ENCODE measurements around the gene CPS1. TPM values are rescaled to one million over a fixed set of nuclear protein-coding genes. Genes with fewer than 3 reads are reported as not detected.

CPS1 gene
- total and polyA plus RNA-seq, 2 of the 8 experiments (the other 6 are each of a cell fraction or from before 2014, with no cell fraction given): 7.9 to 15.7 TPM

- Histone ChIP-seq H2BK15ac (ENCODE audit: low read length) (no peak overlapping the region), H4K91ac (replicated peaks; ENCODE audit: insufficient read length, low read length) (no peak overlapping the region), H2BK120ac (replicated peaks; ENCODE audit: low read depth, low read length) (no peak overlapping the region), H2BK20ac (ENCODE audit: low read length) (no peak overlapping the region), H3K4me3 (ENCODE audit: extremely low read depth in 1 of 4, insufficient read depth in 2 of 4, low read depth in 3 of 4, low read length in 4 of 4) (no peak overlapping the region), H3K23me2 (ENCODE audit: low read depth, low read length) (no peaks in the 10 kb centered on the region), H4K20me1 (replicated peaks in 1 of 2; ENCODE audit: control insufficient read depth in 1 of 2, insufficient read depth in 2 of 2, low read length in 2 of 2) (no peaks in the 10 kb centered on the region), H3K27me3 (replicated peaks in 1 of 4; ENCODE audit: control insufficient read depth in 3 of 4, extremely low read depth in 1 of 4, insufficient read depth in 3 of 4, low read length in 3 of 4) (peaks cover 0 to 1% (median 0%) of the 10 kb centered on the region in 4 experiments; a peak in 1 of 7 replicates), H3K14ac (ENCODE audit: insufficient read length) (no peak overlapping the region), H3K79me1 (ENCODE audit: low read depth, low read length) (no peaks in the 10 kb centered on the region), H3K56ac (replicated peaks; ENCODE audit: insufficient read length, low read depth, low read length) (no peak overlapping the region), H3K79me2 (ENCODE audit: control insufficient read depth in 1 of 2, insufficient read depth in 2 of 2, low read length in 2 of 2) (no peaks in the 10 kb centered on the region), H2AK5ac (ENCODE audit: low read depth, low read length) (no peak overlapping the region), H3K27ac (ENCODE audit: low read depth, low read length) (no peak overlapping the region), H4K8ac (ENCODE audit: extremely low read depth, insufficient read depth, low read length) (no peak overlapping the region), H3K36me3 (ENCODE audit: control insufficient read depth in 2 of 4, insufficient read depth in 4 of 4, low read length in 3 of 4) (no peaks in the 10 kb centered on the region), H3K4ac (replicated peaks; ENCODE audit: insufficient read length, low read depth, low read length) (no peak overlapping the region), H3K4me2 (ENCODE audit: insufficient read depth in 1 of 2, low read depth in 2 of 2, low read length in 2 of 2) (no peak overlapping the region), H3K9me3 (ENCODE audit: insufficient read depth in 2 of 2, low read depth in 1 of 2, low read length in 1 of 2) (no peaks in the 10 kb centered on the region), H4K5ac (ENCODE audit: insufficient read length, low read depth, low read length) (no peak overlapping the region), H3K9ac (replicated peaks in 1 of 4; ENCODE audit: extremely low read depth in 1 of 4, low read depth in 3 of 4, low read length in 3 of 4) (no peak overlapping the region), H3K23ac (ENCODE audit: insufficient read length) (no peak overlapping the region), H2BK12ac (ENCODE audit: low read depth, low read length) (no peak overlapping the region), H2BK5ac (ENCODE audit: low read depth, low read length) (no peak overlapping the region), H3K18ac (ENCODE audit: extremely low read depth, low read length) (no peak overlapping the region), H2AFZ (ENCODE audit: low read length) (no peak overlapping the region), H3K4me1 (replicated peaks in 1 of 4; ENCODE audit: control insufficient read depth in 3 of 4, insufficient read depth in 4 of 4, low read length in 3 of 4) (no peaks in the 10 kb centered on the region)
- TF ChIP-seq POLR2AphosphoS5 (IDR thresholded peaks at IDR 0.05; ENCODE audit: low read depth, low read length): no peak
- TF ChIP-seq CHD2 (IDR thresholded peaks at IDR 0.05; ENCODE audit: low read length): no peak
- ChIA-PET POLR2A (ENCODE audit: partially characterized antibody) (no interaction called here), CTCF (ENCODE audit: partially characterized antibody) (interaction anchor here (0.6 to 2.3 kb wide), 2 partner anchors 25 to 277 kb away, joined by 3 to 9 read pairs; no protein-coding TSS in a partner anchor)
- DNase-seq (ENCODE audit: low read depth in 1 of 2, low spot score in 2 of 2) (no peak), FAIRE-seq (no peak)
- 81 to 100% methylated on average over 2 to 4 of the region's 4 CpGs for whole genome bisulfite sequencing, 2 experiments (ENCODE audit: extremely low coverage in 1 of 2, insufficient coverage in 1 of 2, insufficient read length in 1 of 2, insufficient replicate concordance in 2 of 2, low coverage in 1 of 2, low lambda C conversion rate in 2 of 2, missing lambda C conversion rate in 1 of 2)
Observed at GRCh38 chr2:210528716-210529115, 27.7 kb upstream of the CPS1 start.
